ENCODE measurements around the gene GDI1. TPM values are rescaled to one million over a fixed set of nuclear protein-coding genes. Genes with fewer than 3 reads are reported as not detected.

The GDI1 gene
- total RNA-seq, 1 donor from 2014 or later, result 108 TPM

- Histone ChIP-seq H3K36me3 (peaks cover 26% of the 10 kb centered on the region), H3K27me3 (no peaks in the 10 kb centered on the region)
- no peak for ATAC-seq
Observed at GRCh38 chrX:154437971-154438893, 1.3 kb downstream of the GDI1 start.

GRCh38 chrX:154439841-154440240 lies 2.9 kb downstream of the GDI1 start:
- intact Hi-C loops (cut with DNase I), result no loop called here
- no peaks in the 10 kb centered on the region for H3K27me3 ChIP-seq
- H3K27ac ChIP-seq, result no peak overlapping the region
- H3K4me1 ChIP-seq, result peaks cover 4% of the 10 kb centered on the region
- no peak for TF ChIP-seq CTCF (IDR thresholded peaks at IDR 0.05)
- no peak for DNase-seq
- no peak overlapping the region for H3K4me3 ChIP-seq
- peaks cover 20% of the 10 kb centered on the region for H3K36me3 ChIP-seq
- ATAC-seq, result no peak
- no peaks in the 10 kb centered on the region for H3K9me3 ChIP-seq

More at GRCh38 chrX:154437971-154438893, 1.3 kb downstream of the GDI1 start:
- Histone ChIP-seq H3K4me1 (no peaks in the 10 kb centered on the region), H3K9me3 (no peaks in the 10 kb centered on the region), H3K27ac (no peak overlapping the region), H3K4me3 (peak overlapping the region; percentile 75)
- no peak for TF ChIP-seq CTCF (IDR thresholded peaks at IDR 0.05)
- intact Hi-C loops (cut with DNase I), result no loop called here
- DNase-seq, result no peak

GRCh38 chrX:154440623-154441357 lies 3.8 kb downstream of the GDI1 start:
- DNase-seq (no peak), ATAC-seq (no peak)
- Histone ChIP-seq H3K4me1 (peaks cover 12% of the 10 kb centered on the region), H3K4me3 (no peak overlapping the region), H3K27me3 (no peaks in the 10 kb centered on the region), H3K27ac (no peak overlapping the region), H3K9me3 (no peaks in the 10 kb centered on the region), H3K36me3 (peaks cover 19% of the 10 kb centered on the region)
- intact Hi-C loops (cut with DNase I), result no loop called here
- no peak for TF ChIP-seq CTCF (IDR thresholded peaks at IDR 0.05)

GRCh38 chrX:154441564-154441963 lies 4.6 kb downstream of the GDI1 start:
- H3K27me3 ChIP-seq, result no peaks in the 10 kb centered on the region

More at GRCh38 chrX:154441564-154441963, 4.6 kb downstream of the GDI1 start:
- intact Hi-C loops (cut with DNase I), result no loop called here
- peaks cover 12% of the 10 kb centered on the region for H3K4me1 ChIP-seq
- H3K9me3 ChIP-seq, result no peaks in the 10 kb centered on the region
- DNase-seq (no peak), ATAC-seq (no peak)
- H3K36me3 ChIP-seq, result peaks cover 16% of the 10 kb centered on the region
- no peak overlapping the region for H3K4me3 ChIP-seq
- no peak overlapping the region for H3K27ac ChIP-seq
- no peak for TF ChIP-seq CTCF (IDR thresholded peaks at IDR 0.05)
